HEK293 (cell line): ENCODE results near the gene PXDC1.

Experiments used
- CTCF ChIA-PET: fragments of 350-600 bp; formaldehyde crosslinking; extraction: SDS; loops from one replicate; lab custom pipeline; 2021; ENCODE audit warnings: antibody characterized with exemption; lab: Yijun Ruan, JAX
- POLR2A ChIA-PET: fragments of 300-600 bp; formaldehyde crosslinking; extraction: SDS; loops from one replicate; lab custom pipeline; 2020; ENCODE audit warnings: antibody characterized with exemption, inconsistent platforms; lab: Yijun Ruan, JAX
- H3K27ac ChIP-seq: fragments of 200-500 bp; sonication (Bioruptor generic); 2 replicates; pipeline ENCODE4 v1.5.1; 2014; ENCODE audit warnings: low read depth, low read length, control low read depth, inconsistent platforms; ENCODE audit errors: extremely low read depth
- H3K36me3 ChIP-seq, 2 experiments: fragments of 200-500 bp in 1 of 2; sonication (Bioruptor generic) in 1 of 2; 1 replicate in 1 of 2; 2 replicates in 1 of 2; pipeline ENCODE4 v1.5.1; 2014 to 2017; ENCODE audit warnings: inconsistent platforms in 2 of 2, low read length in 2 of 2; ENCODE audit not compliant: control insufficient read depth in 2 of 2, insufficient read depth in 1 of 2
- H3K4me1 ChIP-seq: fragments of 200-500 bp; sonication (Bioruptor generic); 2 replicates; pipeline ENCODE4 v1.5.1; 2014; ENCODE audit warnings: mild to moderate bottlenecking, low read length, inconsistent platforms; ENCODE audit not compliant: control insufficient read depth, insufficient read depth
- H3K4me3 ChIP-seq: 2 replicates; pipeline ENCODE4 v1.5.1; 2011; ENCODE audit warnings: low read depth, mild to moderate bottlenecking, control low read depth, low read length, moderate library complexity
- H3K9me3 ChIP-seq: fragments of 200-500 bp; sonication (Bioruptor generic); 2 replicates; pipeline ENCODE4 v1.5.1; 2014; ENCODE audit warnings: low read depth, low read length, inconsistent platforms; ENCODE audit not compliant: control insufficient read depth, insufficient read depth
- AEBP2 ChIP-seq: fragments of 450-650 bp; formaldehyde crosslinking; IDR thresholded peaks from 2 replicates; pipeline ENCODE4 v1.5.1; 2016; ENCODE audit warnings: missing biosample characterization, missing genetic modification characterization, borderline replicate concordance
- PRDM10 ChIP-seq: fragments of 450-650 bp; formaldehyde crosslinking; IDR thresholded peaks from 2 replicates; pipeline ENCODE4 v1.5.1; 2016; ENCODE audit warnings: missing biosample characterization, missing genetic modification characterization
- PRDM4 ChIP-seq: fragments of 450-650 bp; formaldehyde crosslinking; IDR thresholded peaks from 2 replicates; pipeline ENCODE4 v1.5.1; 2017; ENCODE audit warnings: missing biosample characterization, missing genetic modification characterization
- SETDB1 ChIP-seq: IDR thresholded peaks from one replicate; pipeline ENCODE4 v1.6.1; 2017; ENCODE audit warnings: mild to moderate bottlenecking, low read length, moderate library complexity, mixed read lengths; ENCODE audit not compliant: insufficient read length
- TRIM28 ChIP-seq: IDR thresholded peaks from 2 replicates; pipeline ENCODE4 v1.6.1; 2011; ENCODE audit warnings: low read length, control low read depth, borderline replicate concordance
- YY2 ChIP-seq: fragments of 450-650 bp; formaldehyde crosslinking; IDR thresholded peaks from 2 replicates; pipeline ENCODE4 v1.5.1; 2016; ENCODE audit warnings: missing biosample characterization, missing genetic modification characterization
- ZBTB48 ChIP-seq: fragments of 450-650 bp; formaldehyde crosslinking; IDR thresholded peaks from 2 replicates; pipeline ENCODE4 v1.5.1; 2016; ENCODE audit warnings: missing biosample characterization, missing genetic modification characterization
- ZBTB49 ChIP-seq: fragments of 450-650 bp; formaldehyde crosslinking; IDR thresholded peaks from 2 replicates; pipeline ENCODE4 v1.5.1; 2016; ENCODE audit warnings: missing biosample characterization, missing genetic modification characterization, low read depth
- ZBTB8A ChIP-seq: fragments of 450-650 bp; formaldehyde crosslinking; IDR thresholded peaks from 2 replicates; pipeline ENCODE4 v1.5.1; 2016; ENCODE audit warnings: missing biosample characterization, missing genetic modification characterization
- ZNF140 ChIP-seq: fragments of 450-650 bp; formaldehyde crosslinking; IDR thresholded peaks from 2 replicates; pipeline ENCODE4 v1.5.1; 2016; ENCODE audit warnings: missing biosample characterization, missing genetic modification characterization
- ZNF26 ChIP-seq: fragments of 450-650 bp; formaldehyde crosslinking; IDR thresholded peaks from 2 replicates; pipeline ENCODE4 v1.5.1; 2016; ENCODE audit warnings: missing biosample characterization, missing genetic modification characterization
- ZNF302 ChIP-seq: fragments of 450-650 bp; formaldehyde crosslinking; IDR thresholded peaks from 2 replicates; pipeline ENCODE4 v1.5.1; 2016; ENCODE audit warnings: missing biosample characterization, missing genetic modification characterization, low read depth
- ZNF792 ChIP-seq: fragments of 450-650 bp; formaldehyde crosslinking; IDR thresholded peaks from 2 replicates; pipeline ENCODE4 v1.5.1; 2016; ENCODE audit warnings: missing biosample characterization, missing genetic modification characterization
- ZXDB ChIP-seq: fragments of 450-650 bp; formaldehyde crosslinking; IDR thresholded peaks from 2 replicates; pipeline ENCODE4 v1.5.1; 2016; ENCODE audit warnings: missing biosample characterization, missing genetic modification characterization

PXDC1 gene

GRCh38 chr6:3769610-3770009 lies 18.1 kb upstream of the PXDC1 start (continued):
- TF ChIP-seq ZBTB49 (tag by site-specific recombination) (no peak), ZBTB8A (tag by site-specific recombination) (no peak), YY2 (tag by site-specific recombination) (no peak), ZNF140 (tag by site-specific recombination) (no peak), PRDM4 (no peak), SETDB1 (no peak)
- TF ChIP-seq, all 188 proteins: peak for 0

GRCh38 chr6:3768502-3768901 lies 17.0 kb upstream of the PXDC1 start:
- TF ChIP-seq ZNF26 (tag by site-specific recombination) (no peak), AEBP2 (tag by site-specific recombination) (no peak), ZNF302 (tag by site-specific recombination) (no peak), PRDM10 (tag by site-specific recombination) (no peak), ZXDB (tag by site-specific recombination) (no peak), ZNF792 (tag by site-specific recombination) (no peak), ZBTB48 (no peak), TRIM28 (no peak)
- CTCF ChIA-PET: interaction anchor here (0.6 to 1.1 kb wide), 4 partner anchors 34 to 80 kb away, joined by 3 to 4 read pairs (median 3); partner anchors contain the start of gene FAM50B

More at GRCh38 chr6:3768502-3768901, 17.0 kb upstream of the PXDC1 start:
- Histone ChIP-seq H3K27ac (no peak overlapping the region), H3K36me3 (no peaks in the 10 kb centered on the region), H3K9me3 (no peaks in the 10 kb centered on the region), H3K4me1 (no peaks in the 10 kb centered on the region), H3K4me3 (no peak overlapping the region)
- POLR2A ChIA-PET: no interaction called here
